GM18505 (cell line): Measurements from ENCODE around the gene VWDE.

ENCODE experiments used
- ATAC-seq: cut with Tn5 transposase; IDR thresholded peaks from one replicate; pipeline ENCODE4 v1.9.1; 2021; ENCODE audit not compliant: unreplicated experiment
- POLR2A ChIP-seq: IDR thresholded peaks from 4 replicates; pipeline ENCODE4 v1.6.1; 2011; ENCODE audit warnings: borderline replicate concordance; ENCODE audit not compliant: insufficient read depth, insufficient read length; ENCODE audit errors: extremely low read depth

VWDE gene

DNA sequence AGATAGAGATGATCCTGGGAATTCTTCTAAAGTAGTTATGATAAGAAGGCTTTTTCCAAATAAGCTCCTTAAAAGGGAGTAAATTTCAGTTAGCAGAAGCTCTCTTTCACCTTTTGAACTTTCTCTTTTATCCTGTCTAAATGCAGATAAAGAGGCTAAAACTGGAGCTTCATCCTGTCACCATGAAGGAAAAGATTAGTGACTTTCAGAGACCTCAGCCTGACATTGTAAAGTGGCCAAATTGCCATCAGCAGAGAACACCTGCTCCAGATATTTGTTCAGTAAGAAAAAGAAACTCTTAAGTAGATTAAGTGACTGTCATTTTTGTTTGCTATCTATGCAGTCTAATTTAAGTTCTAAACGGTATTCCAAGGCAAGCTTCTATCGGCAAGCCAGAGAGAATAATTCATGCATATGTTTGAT, 18.3 kb downstream of the VWDE start:
- no peak for ATAC-seq
- TF ChIP-seq POLR2A, result no peak

DNA sequence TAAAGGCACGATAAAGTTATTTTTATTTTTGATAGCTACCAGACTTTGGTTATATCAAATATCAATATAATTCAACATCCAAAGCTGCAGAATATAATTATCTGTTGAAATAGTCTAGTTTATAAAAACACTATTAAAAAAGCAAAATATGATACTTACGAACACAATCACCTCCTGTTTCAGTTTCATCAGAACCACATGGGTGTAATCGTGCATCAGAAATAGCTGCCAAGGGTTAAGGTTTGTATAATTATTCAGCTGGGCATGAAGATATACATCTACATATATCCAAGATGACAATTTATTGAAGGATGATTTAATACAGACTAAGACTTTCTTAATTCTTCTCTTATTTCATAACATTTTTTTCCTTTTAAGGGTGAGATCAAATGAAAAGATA, 20.3 kb downstream of the VWDE start:
- ATAC-seq, result no peak

DNA sequence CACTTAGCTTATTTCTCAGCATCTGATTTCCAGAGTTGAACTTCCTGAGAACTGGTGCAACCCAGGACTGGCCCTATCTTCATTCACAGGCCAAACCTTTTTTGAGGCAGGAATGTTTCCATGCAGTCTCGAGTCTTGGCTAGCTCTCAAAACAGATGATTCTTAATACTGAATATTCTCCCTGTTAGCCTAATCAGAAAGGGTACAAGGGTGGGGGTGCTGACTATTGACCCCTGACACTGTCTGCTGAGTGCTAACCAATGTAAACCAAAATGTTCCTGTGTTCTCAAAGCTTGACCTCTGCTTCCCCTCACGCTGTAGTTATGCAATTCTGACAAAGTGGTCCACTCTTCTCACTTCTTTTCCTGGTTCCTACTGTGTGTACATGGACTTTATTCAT, 25.3 kb downstream of the VWDE start:
- no peak for ATAC-seq
- TF ChIP-seq POLR2A, result no peak

More for the DNA sequence above, 20.3 kb downstream of the VWDE start:
- no peak for TF ChIP-seq POLR2A

DNA sequence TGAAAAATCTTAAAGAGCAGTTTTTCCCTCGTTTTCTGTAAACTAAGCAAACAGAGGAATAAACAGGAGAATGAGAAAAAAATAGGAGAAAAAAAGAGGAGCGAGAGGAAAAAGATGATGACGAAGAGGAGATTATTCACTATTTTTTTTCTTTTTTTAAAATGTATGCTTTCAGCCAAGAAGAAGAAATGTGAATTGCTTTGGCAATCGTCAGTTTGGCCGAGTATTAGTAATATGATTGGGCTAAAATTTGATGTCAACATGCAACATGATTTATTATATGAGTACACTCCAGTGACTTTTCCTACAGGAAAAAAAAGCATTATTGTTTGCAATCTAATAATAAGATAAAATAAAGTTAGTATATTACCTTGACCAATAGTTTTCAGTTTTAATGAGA, 26.3 kb downstream of the VWDE start:
- TF ChIP-seq POLR2A, result no peak
- ATAC-seq, result no peak

DNA sequence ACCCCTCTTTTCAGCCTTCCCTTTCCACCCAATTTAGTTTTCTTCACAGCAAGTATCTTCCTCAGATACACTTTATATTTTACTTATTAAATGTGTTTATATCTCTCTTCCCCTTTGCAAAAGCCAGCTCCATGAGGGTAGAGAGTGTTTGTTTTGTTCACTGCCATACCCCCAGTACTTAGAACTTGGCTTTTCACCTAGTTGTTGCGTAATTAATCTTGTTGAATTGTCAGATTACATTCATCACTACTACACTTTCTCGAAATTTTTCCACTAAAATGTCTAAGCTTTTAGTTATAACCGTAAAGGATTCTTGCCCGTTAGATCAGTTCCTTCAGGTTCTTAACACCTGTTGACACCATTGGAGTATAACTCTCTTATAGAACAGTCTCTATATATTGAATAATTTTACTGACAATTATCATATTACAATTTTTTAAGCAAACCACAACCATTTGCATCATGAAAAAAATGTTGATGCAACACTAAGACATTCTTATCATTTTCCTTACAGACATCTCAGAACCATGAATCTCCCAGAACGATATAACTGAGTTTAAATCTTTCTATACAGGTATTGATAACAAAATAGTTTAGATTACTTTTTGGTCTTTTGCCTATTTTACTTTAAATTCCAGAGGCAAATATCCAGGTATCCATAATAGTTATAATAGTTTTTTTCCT, 29.9 kb downstream of the VWDE start:
- TF ChIP-seq POLR2A, result no peak
- no peak for ATAC-seq

DNA sequence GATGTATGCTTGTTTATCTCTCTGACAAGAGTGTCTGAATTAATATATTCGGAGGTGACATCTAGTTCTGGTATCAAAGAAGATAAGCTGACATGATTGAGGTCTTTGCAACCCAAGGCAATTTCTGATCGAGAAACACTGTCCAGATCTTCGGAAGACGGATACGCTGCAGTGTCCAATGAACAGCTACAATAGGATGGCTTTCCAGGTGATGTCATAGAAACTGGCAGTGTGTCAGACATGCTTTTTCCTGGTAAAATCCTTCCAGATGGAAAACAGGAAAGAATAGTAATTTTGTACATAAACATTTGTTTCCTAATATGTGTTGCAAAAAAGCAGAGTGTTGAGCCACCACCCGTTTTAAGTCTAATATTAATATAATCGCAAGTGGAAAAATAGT, 33.4 kb downstream of the VWDE start:
- ATAC-seq, result no peak
- TF ChIP-seq POLR2A, result no peak

DNA sequence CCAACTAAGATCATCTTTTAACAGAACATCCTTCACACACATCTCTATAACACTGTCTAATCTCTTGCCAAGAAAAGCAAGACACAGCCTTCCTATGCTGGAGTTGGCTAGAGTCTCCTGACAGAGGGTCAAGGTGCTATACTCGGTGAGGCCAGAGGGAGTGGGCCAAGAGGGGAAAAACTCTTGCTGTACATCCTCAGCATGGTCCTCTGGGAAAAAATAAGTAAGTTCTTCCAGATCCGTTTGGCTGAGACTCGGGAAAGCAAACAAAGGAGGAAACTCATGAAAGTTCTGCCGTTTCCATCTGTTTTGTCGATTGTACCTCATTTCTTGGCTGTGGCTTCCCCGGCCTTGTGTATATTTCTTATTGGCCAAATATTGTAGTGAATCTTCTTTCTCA, 33.9 kb downstream of the VWDE start:
- no peak for TF ChIP-seq POLR2A
- ATAC-seq, result no peak

DNA sequence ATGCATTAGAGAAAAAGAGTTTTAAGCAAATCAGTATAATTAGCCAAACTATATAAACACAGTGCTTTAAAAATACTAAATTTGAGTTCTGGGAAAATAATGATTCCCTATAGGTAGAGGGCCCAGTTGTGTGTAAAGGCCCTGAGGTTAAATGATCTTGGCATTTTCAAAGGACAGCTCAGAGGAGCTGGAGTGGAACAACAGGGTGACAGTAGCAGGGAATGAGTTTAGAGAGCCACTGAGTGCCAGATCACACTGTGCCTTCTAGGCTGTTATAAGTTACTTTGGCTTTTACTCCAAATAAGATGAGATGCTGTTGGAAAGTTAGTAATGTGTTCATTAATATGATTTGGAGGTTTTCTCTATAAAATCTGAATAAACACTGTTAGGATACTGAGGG, 34.6 kb downstream of the VWDE start:
- no peak for ATAC-seq
- no peak for TF ChIP-seq POLR2A

DNA sequence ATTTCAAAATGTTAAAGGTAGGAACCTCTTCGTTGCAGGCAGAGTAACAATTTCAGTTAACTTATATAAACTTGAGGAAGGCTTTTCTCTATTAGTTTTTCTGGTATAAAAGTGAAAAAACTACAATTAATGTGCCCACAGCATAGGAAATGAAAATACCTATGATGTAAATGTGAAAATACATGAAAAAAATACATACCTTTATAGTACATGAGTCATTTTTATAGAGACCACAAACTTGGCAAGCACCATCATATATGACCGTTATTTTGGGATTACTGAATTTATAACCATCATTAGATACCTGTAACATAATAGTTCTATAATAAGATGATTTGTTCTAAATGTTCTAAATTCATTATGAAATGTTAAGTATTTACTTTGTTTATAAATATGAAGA, 42.7 kb downstream of the VWDE start:
- ATAC-seq, result no peak
- no peak for TF ChIP-seq POLR2A

DNA sequence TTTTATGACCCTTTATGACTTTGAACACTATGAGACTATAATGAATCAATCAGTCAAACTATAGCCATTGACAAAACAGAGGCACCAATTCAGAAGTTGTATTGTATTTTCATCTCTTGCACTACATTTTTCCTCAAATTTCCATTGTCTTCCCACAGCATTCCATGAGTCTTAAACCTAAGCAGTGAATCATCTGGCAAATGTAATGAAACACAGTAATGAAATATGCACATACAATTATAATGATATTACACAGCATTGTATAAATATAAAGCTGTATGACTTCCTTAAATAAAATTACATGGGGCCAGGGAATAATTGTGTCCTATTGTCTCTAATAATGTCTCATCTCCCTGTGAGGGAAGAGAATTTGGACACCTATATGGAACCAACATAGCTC, 45.0 kb downstream of the VWDE start:
- TF ChIP-seq POLR2A, result no peak
- no peak for ATAC-seq

DNA sequence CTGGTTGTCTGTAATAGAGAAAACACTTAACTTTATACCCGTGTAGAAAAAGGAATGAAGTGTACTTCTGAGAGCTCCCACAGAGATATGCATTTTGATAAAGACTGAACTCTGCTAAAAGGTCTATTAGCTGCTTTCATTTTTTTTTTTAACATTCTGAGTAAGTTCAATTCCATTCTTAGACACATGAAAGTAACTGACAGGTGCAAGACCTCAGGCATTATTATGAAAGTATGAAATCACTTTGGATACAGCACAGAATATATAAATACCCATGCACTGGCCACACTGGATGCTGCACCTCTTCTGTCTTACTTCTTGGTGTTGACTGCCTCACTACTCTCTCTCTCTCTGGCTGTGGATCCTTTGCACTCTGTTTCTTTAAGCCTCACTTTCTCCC, 46.2 kb downstream of the VWDE start:
- TF ChIP-seq POLR2A, result no peak
- ATAC-seq, result peak; percentile 79

DNA sequence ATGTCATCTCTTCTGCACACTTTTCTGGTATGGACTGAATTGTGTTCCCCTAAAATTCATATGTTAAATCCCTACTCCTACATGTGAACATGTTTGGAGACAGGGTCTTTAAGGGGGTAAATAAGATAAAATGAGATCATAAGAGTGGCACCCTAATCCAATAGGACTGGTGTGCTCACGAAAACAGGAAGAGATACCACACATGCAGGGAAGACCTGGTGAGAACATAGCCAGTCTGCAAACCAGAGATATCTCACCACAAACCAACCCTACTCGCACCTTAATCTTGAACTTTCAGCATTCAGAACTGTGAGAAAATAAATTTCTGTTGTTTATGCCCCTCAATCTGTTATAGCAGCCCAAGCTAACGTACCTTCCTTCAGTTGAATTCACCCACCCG, 51.8 kb downstream of the VWDE start:
- TF ChIP-seq POLR2A, result no peak
- no peak for ATAC-seq

DNA sequence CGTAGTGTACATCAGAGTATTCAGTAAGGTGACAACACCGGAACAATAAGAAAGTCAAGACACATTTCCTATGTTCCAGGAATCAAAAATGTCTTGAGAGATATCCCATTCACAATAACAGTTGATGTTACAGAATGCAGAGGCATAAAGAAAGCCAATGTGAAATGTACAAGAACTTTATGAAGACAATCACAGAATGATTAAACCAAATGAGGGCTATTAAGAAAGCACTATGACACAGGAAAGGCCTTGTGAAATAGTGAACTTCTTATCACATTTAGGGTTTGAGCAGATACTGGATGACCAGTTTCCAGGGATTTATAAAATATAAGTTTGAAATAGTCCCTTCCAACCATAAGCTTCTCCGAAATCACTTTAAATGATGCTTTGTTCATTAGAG, 52.7 kb downstream of the VWDE start:
- ATAC-seq, result no peak
- no peak for TF ChIP-seq POLR2A

DNA sequence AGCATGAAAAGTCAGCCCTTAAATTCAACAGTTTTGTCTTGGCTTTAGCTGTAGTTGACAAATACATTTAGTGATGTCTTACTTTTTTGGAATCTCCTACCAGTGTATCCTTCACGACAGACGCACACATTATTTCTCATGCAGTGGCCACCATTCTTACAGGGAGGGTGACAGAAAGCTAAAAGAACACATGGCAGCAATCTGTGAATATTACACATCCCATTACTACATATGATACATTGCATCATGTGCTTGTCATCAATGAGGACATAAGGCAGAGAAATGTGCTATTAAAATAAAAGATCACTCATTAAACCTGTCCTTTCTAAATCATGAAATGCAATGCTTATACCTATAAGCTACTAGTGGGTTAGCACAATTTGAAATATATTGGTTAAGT, 66.6 kb downstream of the VWDE start:
- no peak for TF ChIP-seq POLR2A
- no peak for ATAC-seq
